HepG2 (cell line): ENCODE measurements around the gene UBL7. TPM values are rescaled to one million over a fixed set of nuclear protein-coding genes. Genes with fewer than 3 reads are reported as not detected.

Experiments
- ARHGAP35 ChIP-seq: sonication (generic); formaldehyde crosslinking; IDR thresholded peaks from 2 replicates; pipeline ENCODE4 v1.9.0; 2022; ENCODE audit warnings: mild to moderate bottlenecking, inconsistent platforms, moderate library complexity, missing genetic modification reagents, borderline replicate concordance
- CEBPB ChIP-seq: IDR thresholded peaks from 2 replicates; pipeline ENCODE4 v1.6.1; 2011; ENCODE audit warnings: low read depth, low read length, improper control_type of control experiment, borderline replicate concordance
- HDAC1 ChIP-seq: sonication (generic); formaldehyde crosslinking; IDR thresholded peaks from 2 replicates; pipeline ENCODE4 v1.5.1; 2020; ENCODE audit warnings: mild to moderate bottlenecking, missing genetic modification reagents
- JDP2 ChIP-seq: sonication (generic); formaldehyde crosslinking; IDR thresholded peaks from 2 replicates; pipeline ENCODE4 v1.8.1; 2022; ENCODE audit warnings: missing genetic modification reagents, borderline replicate concordance
- NFRKB ChIP-seq: fragments of 450-650 bp; IDR thresholded peaks from 2 replicates; pipeline ENCODE4 v1.6.1; 2017
- RORA ChIP-seq: sonication (generic); formaldehyde crosslinking; IDR thresholded peaks from 2 replicates; pipeline ENCODE4 v1.5.0; 2020; ENCODE audit warnings: mild to moderate bottlenecking, missing genetic modification reagents, moderate library complexity
- ZNF138 ChIP-seq: sonication (generic); formaldehyde crosslinking; IDR thresholded peaks from 2 replicates; pipeline ENCODE4 v1.5.0; 2020; ENCODE audit warnings: mild to moderate bottlenecking, low read depth, missing genetic modification reagents
- ZNF605 ChIP-seq: sonication (generic); formaldehyde crosslinking; IDR thresholded peaks from 2 replicates; pipeline ENCODE4 v1.8.0; 2022; ENCODE audit warnings: mild to moderate bottlenecking, missing genetic modification reagents
- polyA plus RNA-seq, 8 experiments: library from polyadenylated mRNA; depleted of rRNA in 3 of 8; stranded (reverse) in 7 of 8; unstranded in 1 of 8; fragments of >200 nt; fragmentation: Illumina TruSeq in 4 of 8; extraction: Trizol in 4 of 8; gene quantifications; 2 replicates each; pipeline versions ENCODE4 v1.2.1 to v1.2.3, GENCODE V29; 2011 to 2016; ENCODE audit warnings: low read depth in 4 of 8, missing spikeins in 1 of 8, mixed read lengths in 1 of 8; ENCODE audit not compliant: insufficient read depth in 1 of 8
- total RNA-seq, 5 experiments: library from RNA; depleted of rRNA; stranded (reverse); fragments of >200 nt; fragmentation: Illumina TruSeq; extraction: Trizol; gene quantifications; 2 replicates each; pipeline ENCODE4 v1.2.3, GENCODE V29; 2016; ENCODE audit warnings: low read depth in 1 of 5
- TF ChIP-seq, protein P1 (sequence below): sonication (generic); formaldehyde crosslinking; IDR thresholded peaks from 2 replicates; pipeline ENCODE4 v1.4.0; 2020; ENCODE audit warnings: mild to moderate bottlenecking, missing genetic modification reagents
- TF ChIP-seq, protein P2 (sequence below): sonication (generic); formaldehyde crosslinking; IDR thresholded peaks from 2 replicates; pipeline ENCODE4 v1.4.0; 2020; ENCODE audit warnings: low read depth, mild to moderate bottlenecking, missing genetic modification reagents
- TF ChIP-seq, protein P3 (sequence below): sonication (generic); formaldehyde crosslinking; IDR thresholded peaks from 2 replicates; pipeline ENCODE4 v1.4.0; 2020; ENCODE audit warnings: missing genetic modification reagents, mild to moderate bottlenecking, borderline replicate concordance
- TF ChIP-seq, protein P4 (sequence below): sonication (generic); formaldehyde crosslinking; IDR thresholded peaks from 2 replicates; pipeline ENCODE4 v1.5.0; 2020; ENCODE audit warnings: mild to moderate bottlenecking, missing genetic modification reagents
- TF ChIP-seq, protein P5 (sequence below), 2 experiments: sonication (generic) in 1 of 2; formaldehyde crosslinking in 1 of 2; IDR thresholded peaks; 2 replicates each; pipeline versions ENCODE4 v1.6.1 to v1.9.0; 2014 to 2022; ENCODE audit warnings: antibody characterized with exemption in 1 of 2, borderline replicate concordance in 1 of 2, inconsistent platforms in 1 of 2, low read depth in 1 of 2, missing genetic modification reagents in 1 of 2

UBL7 gene
- total and polyA plus RNA-seq, 2 of the 13 experiments (the other 11 are each of a cell fraction or from before 2014, with no cell fraction given) = 55.0 to 63.5 TPM

DNA sequence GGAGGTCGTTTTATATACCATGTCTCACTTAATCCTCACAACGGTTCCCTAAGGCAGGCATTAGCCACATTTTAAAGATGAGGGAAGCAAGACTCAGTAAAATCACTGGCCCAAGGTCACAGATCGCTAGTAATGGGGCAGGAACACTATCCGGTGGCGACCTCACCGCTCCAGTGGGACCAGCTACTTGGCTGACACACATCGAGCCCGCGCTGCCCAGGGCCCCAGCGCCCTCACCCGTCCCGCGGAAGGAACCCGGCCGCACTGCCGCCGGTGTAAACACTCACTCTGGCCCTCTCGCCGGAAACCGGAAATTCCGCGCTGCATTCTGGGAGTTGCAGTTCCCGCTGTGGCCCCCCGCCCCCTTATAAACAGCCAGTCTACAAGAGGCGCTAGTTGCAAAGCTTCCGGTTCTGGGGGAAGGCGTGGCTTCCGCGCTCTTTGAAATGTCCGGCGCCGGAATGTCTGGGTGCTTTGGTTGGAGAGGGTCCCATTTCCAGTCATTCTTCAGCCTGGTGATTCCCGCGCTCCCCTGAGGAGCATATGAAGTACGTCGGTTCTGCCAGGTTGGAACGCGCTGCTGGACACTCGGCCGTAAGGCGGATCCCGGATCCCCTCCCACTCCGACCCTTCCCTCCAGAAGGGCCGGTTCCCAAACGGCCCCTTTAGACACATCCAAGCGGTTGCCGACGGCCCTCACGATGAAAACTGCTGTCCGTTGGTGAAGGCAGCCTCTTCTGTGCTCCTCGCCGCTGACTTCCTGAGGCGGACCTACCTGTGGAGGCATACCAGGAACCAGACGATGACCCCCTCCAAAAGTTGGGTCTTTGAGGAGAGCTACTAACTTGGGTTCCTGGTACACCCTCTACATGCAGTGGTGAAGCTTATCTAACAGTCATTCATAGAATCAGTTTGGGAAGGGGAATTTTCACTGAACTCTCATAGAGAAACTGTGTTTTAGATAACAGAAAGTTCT lies at the start of gene UBL7 (continued):
- TF ChIP-seq ARHGAP35 (CRISPR knock-in tag) = no peak; the same call in 1 of the 2 replicates
- TF ChIP-seq ZNF605 (CRISPR knock-in tag) = peak; percentile 94
- TF ChIP-seq NFRKB = no peak
- TF ChIP-seq, protein P1, sequence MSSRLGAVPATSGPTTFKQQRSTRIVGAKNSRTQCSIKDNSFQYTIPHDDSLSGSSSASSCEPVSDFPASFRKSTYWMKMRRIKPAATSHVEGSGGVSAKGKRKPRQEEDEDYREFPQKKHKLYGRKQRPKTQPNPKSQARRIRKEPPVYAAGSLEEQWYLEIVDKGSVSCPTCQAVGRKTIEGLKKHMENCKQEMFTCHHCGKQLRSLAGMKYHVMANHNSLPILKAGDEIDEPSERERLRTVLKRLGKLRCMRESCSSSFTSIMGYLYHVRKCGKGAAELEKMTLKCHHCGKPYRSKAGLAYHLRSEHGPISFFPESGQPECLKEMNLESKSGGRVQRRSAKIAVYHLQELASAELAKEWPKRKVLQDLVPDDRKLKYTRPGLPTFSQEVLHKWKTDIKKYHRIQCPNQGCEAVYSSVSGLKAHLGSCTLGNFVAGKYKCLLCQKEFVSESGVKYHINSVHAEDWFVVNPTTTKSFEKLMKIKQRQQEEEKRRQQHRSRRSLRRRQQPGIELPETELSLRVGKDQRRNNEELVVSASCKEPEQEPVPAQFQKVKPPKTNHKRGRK (CRISPR knock-in tag) = no peak
- TF ChIP-seq HDAC1 (CRISPR knock-in tag) = peak; percentile 95
- TF ChIP-seq, protein P2, sequence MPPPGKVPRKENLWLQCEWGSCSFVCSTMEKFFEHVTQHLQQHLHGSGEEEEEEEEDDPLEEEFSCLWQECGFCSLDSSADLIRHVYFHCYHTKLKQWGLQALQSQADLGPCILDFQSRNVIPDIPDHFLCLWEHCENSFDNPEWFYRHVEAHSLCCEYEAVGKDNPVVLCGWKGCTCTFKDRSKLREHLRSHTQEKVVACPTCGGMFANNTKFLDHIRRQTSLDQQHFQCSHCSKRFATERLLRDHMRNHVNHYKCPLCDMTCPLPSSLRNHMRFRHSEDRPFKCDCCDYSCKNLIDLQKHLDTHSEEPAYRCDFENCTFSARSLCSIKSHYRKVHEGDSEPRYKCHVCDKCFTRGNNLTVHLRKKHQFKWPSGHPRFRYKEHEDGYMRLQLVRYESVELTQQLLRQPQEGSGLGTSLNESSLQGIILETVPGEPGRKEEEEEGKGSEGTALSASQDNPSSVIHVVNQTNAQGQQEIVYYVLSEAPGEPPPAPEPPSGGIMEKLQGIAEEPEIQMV = peak; percentile 21; the same call in 1 of the 2 replicates
- TF ChIP-seq RORA (CRISPR knock-in tag) = no peak
- TF ChIP-seq ZNF138 (CRISPR knock-in tag) = 0 out of 2 replicates have a peak, but pooled peaks have one; percentile 42
- TF ChIP-seq, protein P3, sequence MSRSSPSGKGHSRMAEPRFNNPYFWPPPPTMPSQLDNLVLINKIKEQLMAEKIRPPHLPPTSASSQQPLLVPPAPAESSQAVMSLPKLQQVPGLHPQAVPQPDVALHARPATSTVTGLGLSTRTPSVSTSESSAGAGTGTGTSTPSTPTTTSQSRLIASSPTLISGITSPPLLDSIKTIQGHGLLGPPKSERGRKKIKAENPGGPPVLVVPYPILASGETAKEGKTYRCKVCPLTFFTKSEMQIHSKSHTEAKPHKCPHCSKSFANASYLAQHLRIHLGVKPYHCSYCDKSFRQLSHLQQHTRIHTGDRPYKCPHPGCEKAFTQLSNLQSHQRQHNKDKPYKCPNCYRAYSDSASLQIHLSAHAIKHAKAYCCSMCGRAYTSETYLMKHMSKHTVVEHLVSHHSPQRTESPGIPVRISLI (CRISPR knock-in tag) = no peak
- TF ChIP-seq, protein P4, sequence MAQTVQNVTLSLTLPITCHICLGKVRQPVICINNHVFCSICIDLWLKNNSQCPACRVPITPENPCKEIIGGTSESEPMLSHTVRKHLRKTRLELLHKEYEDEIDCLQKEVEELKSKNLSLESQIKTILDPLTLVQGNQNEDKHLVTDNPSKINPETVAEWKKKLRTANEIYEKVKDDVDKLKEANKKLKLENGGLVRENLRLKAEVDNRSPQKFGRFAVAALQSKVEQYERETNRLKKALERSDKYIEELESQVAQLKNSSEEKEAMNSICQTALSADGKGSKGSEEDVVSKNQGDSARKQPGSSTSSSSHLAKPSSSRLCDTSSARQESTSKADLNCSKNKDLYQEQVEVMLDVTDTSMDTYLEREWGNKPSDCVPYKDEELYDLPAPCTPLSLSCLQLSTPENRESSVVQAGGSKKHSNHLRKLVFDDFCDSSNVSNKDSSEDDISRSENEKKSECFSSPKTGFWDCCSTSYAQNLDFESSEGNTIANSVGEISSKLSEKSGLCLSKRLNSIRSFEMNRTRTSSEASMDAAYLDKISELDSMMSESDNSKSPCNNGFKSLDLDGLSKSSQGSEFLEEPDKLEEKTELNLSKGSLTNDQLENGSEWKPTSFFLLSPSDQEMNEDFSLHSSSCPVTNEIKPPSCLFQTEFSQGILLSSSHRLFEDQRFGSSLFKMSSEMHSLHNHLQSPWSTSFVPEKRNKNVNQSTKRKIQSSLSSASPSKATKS = peak; percentile 42; the same call in 1 of the 2 replicates
- no peak for TF ChIP-seq CEBPB
- TF ChIP-seq, protein P5, sequence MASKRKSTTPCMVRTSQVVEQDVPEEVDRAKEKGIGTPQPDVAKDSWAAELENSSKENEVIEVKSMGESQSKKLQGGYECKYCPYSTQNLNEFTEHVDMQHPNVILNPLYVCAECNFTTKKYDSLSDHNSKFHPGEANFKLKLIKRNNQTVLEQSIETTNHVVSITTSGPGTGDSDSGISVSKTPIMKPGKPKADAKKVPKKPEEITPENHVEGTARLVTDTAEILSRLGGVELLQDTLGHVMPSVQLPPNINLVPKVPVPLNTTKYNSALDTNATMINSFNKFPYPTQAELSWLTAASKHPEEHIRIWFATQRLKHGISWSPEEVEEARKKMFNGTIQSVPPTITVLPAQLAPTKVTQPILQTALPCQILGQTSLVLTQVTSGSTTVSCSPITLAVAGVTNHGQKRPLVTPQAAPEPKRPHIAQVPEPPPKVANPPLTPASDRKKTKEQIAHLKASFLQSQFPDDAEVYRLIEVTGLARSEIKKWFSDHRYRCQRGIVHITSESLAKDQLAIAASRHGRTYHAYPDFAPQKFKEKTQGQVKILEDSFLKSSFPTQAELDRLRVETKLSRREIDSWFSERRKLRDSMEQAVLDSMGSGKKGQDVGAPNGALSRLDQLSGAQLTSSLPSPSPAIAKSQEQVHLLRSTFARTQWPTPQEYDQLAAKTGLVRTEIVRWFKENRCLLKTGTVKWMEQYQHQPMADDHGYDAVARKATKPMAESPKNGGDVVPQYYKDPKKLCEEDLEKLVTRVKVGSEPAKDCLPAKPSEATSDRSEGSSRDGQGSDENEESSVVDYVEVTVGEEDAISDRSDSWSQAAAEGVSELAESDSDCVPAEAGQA (IDR thresholded peaks at IDR 0.05; ENCODE audit: low read depth) = peak; percentile 70; the same call in 1 of the 2 replicates
- TF ChIP-seq, protein P5 (CRISPR knock-in tag; IDR thresholded peaks at IDR 0.05; ENCODE audit: borderline replicate concordance) = peak; percentile 72; the same call in 1 of the 2 replicates
- no peak for TF ChIP-seq JDP2 (CRISPR knock-in tag)
